Natural killer cell treated with Interleukin-12 subunit alpha and Interleukin-12 subunit beta and Interleukin-15 and Interleukin-18, amount 100 ng/mL, for 72 hours (primary cell): ENCODE results near the gene C9orf72. TPM values are rescaled to one million over a fixed set of nuclear protein-coding genes. Genes with fewer than 3 reads are reported as not detected.

Experiments
- ATAC-seq, 2 donors: fragments of 150-1000 bp; cut with Tn5 transposase in 1 of 2; sonication (Bioruptor Pico), chemical (Tn5 transposase) in 1 of 2; 2 replicates each; pipeline ENCODE4 v1.10.0; 2021
- DNase-seq: peaks from one replicate; pipeline ENCODE4 v3.0.0; 2022; ENCODE audit warnings: low spot score
- H3K27ac Mint-ChIP-seq, 2 donors: 1 replicate in 1 of 2; 2 replicates in 1 of 2; pipeline ENCODE4 v1.8.0; 2022; ENCODE audit warnings: mixed read lengths in 2 of 2, mild to moderate bottlenecking in 1 of 2, moderate library complexity in 1 of 2
- H3K27me3 Mint-ChIP-seq, 2 donors: 1 replicate in 1 of 2; 2 replicates in 1 of 2; pipeline ENCODE4 v1.8.0; 2022; ENCODE audit warnings: mixed read lengths in 2 of 2
- H3K36me3 Mint-ChIP-seq: one replicate; pipeline ENCODE4 v1.8.0; 2022; ENCODE audit warnings: mixed read lengths
- H3K4me1 Mint-ChIP-seq, 2 donors: 1 replicate in 1 of 2; 2 replicates in 1 of 2; pipeline ENCODE4 v1.8.0; 2022; ENCODE audit warnings: low read depth in 2 of 2, mixed read lengths in 2 of 2, mild to moderate bottlenecking in 1 of 2
- H3K4me3 Mint-ChIP-seq: one replicate; pipeline ENCODE4 v1.8.0; 2022; ENCODE audit warnings: mixed read lengths
- H3K9me3 Mint-ChIP-seq: 2 replicates; pipeline ENCODE4 v1.8.0; 2022; ENCODE audit warnings: mixed read lengths
- total RNA-seq, 2 donors: library from RNA; stranded (reverse); gene quantifications; one replicate each; pipeline ENCODE4 v1.2.3, GENCODE V29; 2022

The C9orf72 gene
- total RNA-seq, 2 donors from 2014 or later: 4.0 to 6.1 TPM

GRCh38 chr9:27528886-27529315 lies 44.4 kb downstream of the C9orf72 start:
- H3K4me1 Mint-ChIP-seq: peaks cover 0 to 6% of the 10 kb centered on the region in 2 donors
- DNase-seq (peak; percentile 79), ATAC-seq (peak; percentile 79 to 86)
- H3K9me3 Mint-ChIP-seq: no peaks in the 10 kb centered on the region
- H3K4me3 Mint-ChIP-seq: peak overlapping the region; percentile 79
- H3K27ac Mint-ChIP-seq: peak overlapping the region in 1 of 2 donors; percentile 48
- H3K36me3 Mint-ChIP-seq: no peaks in the 10 kb centered on the region
- H3K27me3 Mint-ChIP-seq: peaks cover 25 to 28% of the 10 kb centered on the region in 2 donors

DNA sequence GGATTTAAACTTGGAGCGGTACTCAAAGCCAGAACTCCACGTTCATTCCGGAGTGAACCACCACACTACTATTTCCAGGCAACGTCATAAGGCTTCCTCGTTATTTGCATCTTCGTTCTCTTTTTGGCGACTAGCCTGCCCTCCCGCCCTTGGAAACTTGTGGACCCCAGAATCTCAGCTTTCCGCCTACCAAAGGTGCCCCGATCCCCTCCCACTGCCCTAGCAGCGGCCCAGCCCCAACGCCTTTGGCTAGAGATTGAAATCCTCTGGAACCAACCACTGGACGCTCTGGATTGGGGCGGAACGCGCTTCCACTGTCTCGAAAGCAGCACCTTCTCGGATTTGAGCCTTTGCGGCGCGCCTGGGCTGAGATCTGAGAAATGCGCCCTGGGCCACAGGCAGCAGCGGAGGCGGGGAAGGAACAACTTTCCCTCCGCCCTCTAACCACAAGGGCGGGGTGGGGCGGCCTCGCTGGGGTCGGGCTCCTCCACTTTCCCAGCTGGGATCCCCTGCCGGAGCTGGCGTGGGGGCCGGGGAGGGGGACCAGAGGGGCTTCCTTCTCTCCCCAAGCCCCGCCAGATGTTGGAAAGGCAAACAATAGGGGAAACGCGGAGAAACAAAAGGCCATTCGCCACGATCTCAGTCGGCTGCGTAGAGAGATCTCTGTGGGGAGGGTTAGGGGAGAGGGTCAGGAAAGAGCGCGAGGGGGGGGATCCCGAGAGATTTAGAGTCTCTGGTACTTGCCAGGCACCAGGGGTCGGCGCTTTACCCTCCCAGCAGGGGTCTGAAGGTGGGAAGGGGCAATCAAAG lies 45.0 kb downstream of the C9orf72 start:
- Mint-ChIP-seq H3K4me1 (peaks cover 0 to 6% of the 10 kb centered on the region in 2 donors), H3K4me3 (peak overlapping the region; percentile 79), H3K36me3 (no peaks in the 10 kb centered on the region), H3K9me3 (no peaks in the 10 kb centered on the region), H3K27me3 (peaks cover 27 to 28% of the 10 kb centered on the region in 2 donors), H3K27ac (peak overlapping the region in 1 of 2 donors; percentile 48)
- DNase-seq: peak; percentile 76
- ATAC-seq: peak; percentile 60 to 80

- ATAC-seq (no peak), DNase-seq (no peak)
- H3K9me3 Mint-ChIP-seq: no peaks in the 10 kb centered on the region
- H3K4me1 Mint-ChIP-seq: peaks cover 0 to 6% of the 10 kb centered on the region in 2 donors
- no peaks in the 10 kb centered on the region for H3K36me3 Mint-ChIP-seq
- H3K27me3 Mint-ChIP-seq: peaks cover 25 to 30% of the 10 kb centered on the region in 2 donors
- no peak overlapping the region for H3K27ac Mint-ChIP-seq
- peak overlapping the region; percentile 79 for H3K4me3 Mint-ChIP-seq
Measured at GRCh38 chr9:27527702-27528075, 45.6 kb downstream of the C9orf72 start.

DNA sequence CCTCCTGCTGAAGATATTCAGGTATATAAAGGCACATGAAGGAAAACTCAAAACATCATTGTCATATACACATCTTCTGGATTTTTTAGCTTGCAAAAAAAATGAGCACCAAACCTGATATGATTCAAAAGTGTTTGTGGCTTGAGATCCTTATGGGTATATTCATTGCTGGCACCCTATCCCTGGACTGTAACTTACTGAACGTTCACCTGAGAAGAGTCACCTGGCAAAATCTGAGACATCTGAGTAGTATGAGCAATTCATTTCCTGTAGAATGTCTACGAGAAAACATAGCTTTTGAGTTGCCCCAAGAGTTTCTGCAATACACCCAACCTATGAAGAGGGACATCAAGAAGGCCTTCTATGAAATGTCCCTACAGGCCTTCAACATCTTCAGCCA lies 49.0 kb downstream of the C9orf72 start, which contains the start of gene IFNK:
Gene IFNK, plus strand, starts transcription at position 55 of the 400 bp plus-strand sequence. Its CDS starts 47 bp downstream, at position 102.
- Mint-ChIP-seq H3K36me3 (no peaks in the 10 kb centered on the region), H3K9me3 (no peaks in the 10 kb centered on the region), H3K4me1 (peaks cover 0 to 3% of the 10 kb centered on the region in 2 donors), H3K27me3 (peaks cover 24 to 30% of the 10 kb centered on the region in 2 donors), H3K27ac (no peak within 1 kb of the TSS), H3K4me3 (no peak within 1 kb of the TSS)
- no peak for DNase-seq
- ATAC-seq: no peak

- no peak overlapping the region for H3K4me3 Mint-ChIP-seq
- DNase-seq (no peak), ATAC-seq (no peak)
- no peak overlapping the region for H3K27ac Mint-ChIP-seq
- H3K36me3 Mint-ChIP-seq: no peaks in the 10 kb centered on the region
- peaks cover 0 to 2% of the 10 kb centered on the region in 2 donors for H3K4me1 Mint-ChIP-seq
- no peaks in the 10 kb centered on the region for H3K9me3 Mint-ChIP-seq
- H3K27me3 Mint-ChIP-seq: peaks cover 28 to 30% of the 10 kb centered on the region in 2 donors
Measured at GRCh38 chr9:27523141-27523540, 50.1 kb downstream of the C9orf72 start.

DNA sequence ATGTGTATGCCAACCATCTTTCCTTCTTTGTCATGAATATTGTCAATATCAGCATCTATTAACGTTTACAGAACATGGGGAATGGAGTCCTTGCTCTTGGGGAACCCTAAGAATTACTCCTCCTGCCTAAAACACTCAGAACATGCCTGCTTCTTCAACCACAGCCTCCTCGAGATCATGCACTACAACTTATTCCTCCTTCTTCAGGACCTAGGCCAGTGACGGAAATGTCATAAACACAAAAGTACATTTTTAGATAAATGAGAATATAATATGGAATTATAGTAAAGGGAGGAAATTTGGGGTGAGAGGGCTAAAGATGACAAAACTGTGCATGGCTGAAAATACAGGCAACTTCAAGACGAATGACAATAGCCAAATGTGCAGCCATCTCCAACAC lies 52.3 kb downstream of the C9orf72 start:
- Mint-ChIP-seq H3K36me3 (no peaks in the 10 kb centered on the region), H3K27me3 (peaks cover 15 to 23% of the 10 kb centered on the region in 2 donors), H3K9me3 (no peaks in the 10 kb centered on the region), H3K4me3 (no peak overlapping the region), H3K27ac (no peak overlapping the region), H3K4me1 (no peaks in the 10 kb centered on the region)
- DNase-seq (no peak), ATAC-seq (no peak)

DNA sequence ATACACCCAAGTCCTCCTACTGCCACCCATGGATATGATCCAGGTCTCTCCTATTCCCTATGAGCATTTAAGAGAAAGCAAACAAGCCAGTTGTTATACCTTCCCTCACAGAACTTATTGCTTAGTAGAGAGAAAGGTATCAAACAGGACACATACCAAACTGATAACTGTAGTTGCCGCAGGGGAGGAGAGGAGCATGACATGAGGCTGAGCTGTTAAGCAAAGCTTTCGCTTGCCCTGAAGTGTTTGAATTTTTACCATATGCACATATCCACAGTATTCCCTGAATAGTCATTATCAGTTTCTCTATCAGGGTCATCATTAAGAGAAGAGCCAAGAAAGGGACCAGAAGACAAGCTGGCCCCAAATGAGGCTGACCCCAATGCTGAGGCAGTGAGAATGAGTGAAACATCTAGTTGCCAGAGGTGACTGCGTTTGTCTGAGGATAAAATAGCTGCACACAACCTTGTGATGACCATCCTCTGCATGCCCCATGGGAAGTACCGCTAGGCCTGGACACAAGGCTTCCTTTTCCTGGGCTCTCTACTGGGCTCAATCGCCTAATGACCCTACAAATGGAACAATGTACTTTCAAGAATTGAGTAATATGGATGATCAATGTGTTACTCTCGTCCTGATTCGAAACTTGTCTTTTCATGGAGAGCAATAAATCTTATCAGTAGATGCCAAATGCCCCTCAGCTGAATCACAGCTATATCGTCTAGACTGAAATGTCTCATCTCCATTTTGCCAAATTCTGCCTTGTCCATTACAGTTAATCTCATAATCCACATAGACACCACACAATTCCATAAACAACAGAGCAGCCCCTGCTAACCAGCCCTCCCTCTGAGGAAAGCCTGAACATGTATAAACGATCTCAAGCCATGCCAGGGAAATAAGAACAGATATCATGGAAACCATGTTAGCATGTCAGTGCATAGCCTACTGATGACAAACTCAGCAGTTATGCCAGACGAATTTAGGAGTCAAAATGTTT lies 53.5 kb downstream of the C9orf72 start:
- no peak overlapping the region for H3K27ac Mint-ChIP-seq
- H3K4me1 Mint-ChIP-seq: no peaks in the 10 kb centered on the region
- no peaks in the 10 kb centered on the region for H3K36me3 Mint-ChIP-seq
- H3K27me3 Mint-ChIP-seq: peaks cover 6 to 18% of the 10 kb centered on the region in 2 donors
- no peak for DNase-seq
- no peaks in the 10 kb centered on the region for H3K9me3 Mint-ChIP-seq
- ATAC-seq: no peak
- H3K4me3 Mint-ChIP-seq: no peak overlapping the region

DNA sequence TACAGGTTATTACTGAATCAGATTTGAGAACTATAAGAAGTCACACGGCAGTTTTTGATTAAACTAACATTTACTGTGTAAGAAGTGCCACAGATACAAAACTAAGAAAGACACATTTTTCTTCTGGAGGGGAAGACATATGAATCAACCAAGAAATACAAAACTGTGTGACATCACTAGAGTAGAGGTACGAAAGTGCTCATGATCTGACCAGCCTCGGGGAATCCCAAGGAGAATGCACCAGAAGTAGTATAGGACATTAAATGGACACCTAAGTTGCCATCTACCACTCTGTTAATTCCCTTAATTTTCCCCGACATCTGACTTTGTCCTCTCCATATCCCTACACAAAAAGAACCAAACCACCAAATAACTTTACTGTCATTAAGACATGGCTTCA lies 54.5 kb downstream of the C9orf72 start:
- Mint-ChIP-seq H3K36me3 (no peaks in the 10 kb centered on the region), H3K9me3 (no peaks in the 10 kb centered on the region), H3K27ac (no peak overlapping the region), H3K4me3 (no peak overlapping the region), H3K27me3 (peaks cover 7 to 14% of the 10 kb centered on the region in 2 donors), H3K4me1 (no peaks in the 10 kb centered on the region)
- ATAC-seq (no peak), DNase-seq (no peak)

DNA sequence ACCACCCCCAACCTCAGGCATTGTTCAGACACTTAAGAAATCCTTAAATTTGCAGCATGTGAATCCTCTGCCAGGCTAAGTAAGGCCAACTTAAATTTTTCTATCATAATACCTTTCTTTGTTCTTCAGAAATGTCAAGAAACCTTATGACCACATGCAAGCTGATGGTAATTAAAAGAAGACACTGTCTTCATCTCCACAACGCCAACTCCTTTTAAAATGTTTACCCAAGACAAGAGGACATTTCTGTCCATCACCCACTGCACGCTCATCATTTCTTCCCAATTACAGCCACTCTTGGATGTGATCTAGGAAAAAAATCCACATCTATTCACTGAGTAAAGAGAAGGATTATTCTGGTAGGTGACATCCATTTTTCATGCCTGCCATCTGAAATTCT lies 55.3 kb downstream of the C9orf72 start:
- no peak for ATAC-seq
- Mint-ChIP-seq H3K9me3 (no peaks in the 10 kb centered on the region), H3K36me3 (no peaks in the 10 kb centered on the region), H3K4me1 (no peaks in the 10 kb centered on the region), H3K27me3 (peaks cover 10 to 20% of the 10 kb centered on the region in 2 donors), H3K4me3 (no peak overlapping the region), H3K27ac (no peak overlapping the region)
- DNase-seq: no peak

GRCh38 chr9:27514551-27514950 lies 58.7 kb downstream of the C9orf72 start:
- no peaks in the 10 kb centered on the region for H3K36me3 Mint-ChIP-seq
- H3K9me3 Mint-ChIP-seq: no peaks in the 10 kb centered on the region
- H3K4me3 Mint-ChIP-seq: no peak overlapping the region
- H3K4me1 Mint-ChIP-seq: no peaks in the 10 kb centered on the region
- H3K27ac Mint-ChIP-seq: no peak overlapping the region
- peaks cover 10 to 18% of the 10 kb centered on the region in 2 donors for H3K27me3 Mint-ChIP-seq
- no peak for DNase-seq
- ATAC-seq: no peak

DNA sequence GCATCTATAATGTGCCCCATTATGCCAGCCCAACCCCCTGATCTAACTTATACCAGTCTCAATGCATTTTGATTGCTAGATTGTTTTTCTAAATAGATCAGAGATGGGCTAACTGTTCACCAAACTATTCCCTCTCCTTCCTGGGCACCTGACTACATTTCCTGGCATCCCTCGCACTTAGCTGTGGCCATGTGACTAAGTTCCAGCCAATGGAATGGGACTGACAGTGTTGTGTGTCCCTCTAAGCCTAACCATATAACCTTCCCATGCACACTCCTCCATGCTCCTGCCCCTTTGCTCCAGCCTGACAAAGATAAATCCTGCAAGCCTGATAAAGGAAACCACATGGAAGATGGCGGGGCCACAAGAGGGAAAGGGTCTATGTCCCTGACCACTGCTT lies 61.5 kb downstream of the C9orf72 start:
- Mint-ChIP-seq H3K27ac (no peak overlapping the region), H3K27me3 (peaks cover 15 to 18% of the 10 kb centered on the region in 2 donors), H3K4me1 (no peaks in the 10 kb centered on the region), H3K36me3 (no peaks in the 10 kb centered on the region), H3K4me3 (no peak overlapping the region), H3K9me3 (no peaks in the 10 kb centered on the region)
- DNase-seq (no peak), ATAC-seq (no peak)

DNA sequence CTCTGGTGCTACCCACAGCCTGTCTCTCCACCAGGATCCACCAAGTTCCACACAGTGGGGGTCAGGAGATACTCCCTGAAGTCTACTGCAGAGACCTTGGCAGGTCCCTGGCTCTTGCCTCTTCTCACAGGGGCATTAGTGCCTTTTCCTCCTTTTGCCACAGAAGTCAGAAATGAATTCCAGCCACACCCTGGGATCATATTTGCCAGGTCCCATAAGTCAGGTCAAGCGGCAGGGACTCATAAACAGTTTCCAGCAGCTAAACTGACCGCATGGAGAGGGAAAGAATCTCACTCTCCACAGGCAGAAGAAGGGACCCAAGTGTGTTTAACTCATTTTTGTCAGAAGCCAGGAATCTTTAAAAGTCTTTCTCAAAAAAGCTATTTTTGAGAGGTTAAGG lies 62.5 kb downstream of the C9orf72 start:
- H3K27me3 Mint-ChIP-seq: peaks cover 18 to 21% of the 10 kb centered on the region in 2 donors
- H3K36me3 Mint-ChIP-seq: no peaks in the 10 kb centered on the region
- H3K27ac Mint-ChIP-seq: no peak overlapping the region
- ATAC-seq (no peak), DNase-seq (no peak)
- H3K4me1 Mint-ChIP-seq: peaks cover 0 to 3% of the 10 kb centered on the region in 2 donors
- H3K9me3 Mint-ChIP-seq: no peaks in the 10 kb centered on the region
- H3K4me3 Mint-ChIP-seq: no peak overlapping the region

DNA sequence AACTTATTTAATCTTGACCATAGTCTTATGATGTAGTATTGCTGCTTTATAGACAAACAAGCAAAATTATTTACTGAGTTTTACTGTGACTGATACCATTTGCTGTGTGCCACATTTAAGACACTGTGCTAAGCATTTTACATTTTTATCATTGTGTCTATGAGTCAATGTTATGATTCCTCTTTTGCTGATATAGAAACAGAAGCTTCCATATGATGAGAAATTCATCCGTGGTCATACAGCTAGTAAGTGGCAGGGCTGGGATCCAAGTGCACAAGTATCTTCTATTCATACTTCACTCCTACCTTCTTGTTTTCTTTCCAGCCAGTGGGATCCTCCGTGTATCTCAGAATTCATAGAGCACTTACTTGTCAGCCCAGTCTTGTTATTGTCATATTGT lies 66.3 kb downstream of the C9orf72 start:
- H3K36me3 Mint-ChIP-seq: no peaks in the 10 kb centered on the region
- peaks cover 0 to 4% of the 10 kb centered on the region in 2 donors for H3K4me1 Mint-ChIP-seq
- H3K4me3 Mint-ChIP-seq: no peak overlapping the region
- H3K9me3 Mint-ChIP-seq: no peaks in the 10 kb centered on the region
- no peak overlapping the region for H3K27ac Mint-ChIP-seq
- ATAC-seq (no peak), DNase-seq (no peak)
- peaks cover 16 to 18% of the 10 kb centered on the region in 2 donors for H3K27me3 Mint-ChIP-seq
